Thymus (tissue), 11 donors: ENCODE data around the gene HAP1. TPM values are rescaled to one million over a fixed set of nuclear protein-coding genes. Genes with fewer than 3 reads are reported as not detected.
A peak's percentile ranks its signal among the peaks of the same experiment; 100 is the strongest.
"Not testable (repeated sequence)": the region's sequence is repeated elsewhere in the genome, so short reads cannot be mapped to it uniquely, and the experiment has no call there.

Experiments
- DNase-seq, 9 donors: peaks; one replicate each; pipeline ENCODE4 v3.0.0-alpha.2; 2013; ENCODE audit warnings: low spot score in 9 of 9, low read depth in 6 of 9, missing footprints in 1 of 9
- H3K27ac ChIP-seq, 2 donors: one replicate each; pipeline ENCODE4 v1.5.1; 2013; ENCODE audit warnings: control low read depth in 1 of 2, low read depth in 1 of 2, low read length in 1 of 2, mild to moderate bottlenecking in 1 of 2, moderate library complexity in 1 of 2
- H3K27me3 ChIP-seq, 2 donors: one replicate each; pipeline ENCODE4 v1.5.1; 2013; ENCODE audit warnings: low read length in 1 of 2; ENCODE audit not compliant: control insufficient read depth in 2 of 2, insufficient read depth in 1 of 2
- H3K36me3 ChIP-seq, 2 donors: one replicate each; pipeline ENCODE4 v1.5.1; 2013; ENCODE audit warnings: low read length in 1 of 2, mild to moderate bottlenecking in 1 of 2, moderate library complexity in 1 of 2; ENCODE audit not compliant: control insufficient read depth in 2 of 2, insufficient read depth in 2 of 2
- H3K4me1 ChIP-seq, 2 donors: one replicate each; pipeline ENCODE4 v1.5.1; 2013; ENCODE audit warnings: low read length in 2 of 2; ENCODE audit not compliant: control insufficient read depth in 2 of 2, insufficient read depth in 2 of 2
- H3K4me3 ChIP-seq, 2 donors: one replicate each; pipeline ENCODE4 v1.5.1; 2013; ENCODE audit warnings: low read length in 2 of 2, control low read depth in 1 of 2, mild to moderate bottlenecking in 1 of 2
- H3K9me3 ChIP-seq, 2 donors: one replicate each; pipeline ENCODE4 v1.5.1; 2013; ENCODE audit warnings: low read length in 1 of 2, mild to moderate bottlenecking in 1 of 2; ENCODE audit not compliant: control insufficient read depth in 2 of 2, insufficient read depth in 1 of 2
- WGBS: extraction: QIAGEN DNeasy Blood & Tissue Kit; methylation state at CpG from one replicate; pipeline ENCODE4 v1.1.7; 2013; 5-methylcytosine and 5-hydroxymethylcytosine counted together
- polyA plus RNA-seq: library from polyadenylated mRNA; stranded (reverse); fragments of 200-250 nt; gene quantifications from one replicate; pipeline ENCODE4 v1.2.3, GENCODE V29; 2013
- total RNA-seq: library from RNA; stranded (reverse); fragments of 120-200 nt; gene quantifications from one replicate; pipeline ENCODE4 v1.2.4, GENCODE V29; 2013
- donor health status: healthy.

The HAP1 gene
- total and polyA plus RNA-seq, 2 donors: 0.33 to 4.0 TPM

- Histone ChIP-seq H3K4me1 (peaks cover 0 to 23% of the 10 kb centered on the region in 2 donors), H3K9me3 (no peaks in the 10 kb centered on the region), H3K27ac (no peak overlapping the region), H3K4me3 (no peak overlapping the region), H3K27me3 (no peaks in the 10 kb centered on the region), H3K36me3 (no peaks in the 10 kb centered on the region)
- 71% methylated on average over 3 of the region's 3 CpGs for WGBS
- DNase-seq: no peak
Measured at GRCh38 chr17:41681776-41682175, 52.7 kb downstream of the HAP1 start.

GRCh38 chr17:41680426-41681040 lies 53.9 kb downstream of the HAP1 start:
- no peaks in the 10 kb centered on the region for H3K9me3 ChIP-seq
- WGBS: 94% methylated on average over 10 of the region's 10 CpGs
- H3K36me3 ChIP-seq: no peaks in the 10 kb centered on the region
- no peak overlapping the region for H3K27ac ChIP-seq
- no peak for DNase-seq
- no peak overlapping the region for H3K4me3 ChIP-seq
- peaks cover 0 to 26% of the 10 kb centered on the region in 2 donors for H3K4me1 ChIP-seq
- no peaks in the 10 kb centered on the region for H3K27me3 ChIP-seq

GRCh38 chr17:41679740-41680425 lies 54.6 kb downstream of the HAP1 start:
- 96% methylated on average over 5 of the region's 5 CpGs for WGBS

GRCh38 chr17:41678907-41679739 lies 55.3 kb downstream of the HAP1 start:
- H3K9me3 ChIP-seq: no peaks in the 10 kb centered on the region
- H3K36me3 ChIP-seq: no peaks in the 10 kb centered on the region
- H3K4me3 ChIP-seq: peak overlapping the region; percentile 22 to 31
- H3K27me3 ChIP-seq: no peaks in the 10 kb centered on the region
- 6% methylated on average over 6 of the region's 6 CpGs for WGBS
- DNase-seq: peak in 3 of 9 donors; percentile 18 to 62 (median 31)
- H3K27ac ChIP-seq: peak overlapping the region; percentile 74 to 79
- H3K4me1 ChIP-seq: peaks cover 0 to 26% of the 10 kb centered on the region in 2 donors

More at GRCh38 chr17:41679740-41680425, 54.6 kb downstream of the HAP1 start:
- no peak for DNase-seq
- H3K27ac ChIP-seq: no peak overlapping the region
- H3K4me1 ChIP-seq: peaks cover 0 to 26% of the 10 kb centered on the region in 2 donors
- no peak overlapping the region for H3K4me3 ChIP-seq
- H3K27me3 ChIP-seq: no peaks in the 10 kb centered on the region
- H3K36me3 ChIP-seq: no peaks in the 10 kb centered on the region
- no peaks in the 10 kb centered on the region for H3K9me3 ChIP-seq

GRCh38 chr17:41678411-41678906 lies 56.0 kb downstream of the HAP1 start:
- H3K4me1 ChIP-seq: peaks cover 0 to 26% of the 10 kb centered on the region in 2 donors
- peak overlapping the region; percentile 74 to 79 for H3K27ac ChIP-seq
- no peaks in the 10 kb centered on the region for H3K27me3 ChIP-seq
- DNase-seq: no peak
- 96% methylated on average over 2 of the region's 2 CpGs for WGBS
- H3K36me3 ChIP-seq: no peaks in the 10 kb centered on the region
- H3K4me3 ChIP-seq: peak overlapping the region; percentile 22 to 31
- H3K9me3 ChIP-seq: no peaks in the 10 kb centered on the region

GRCh38 chr17:41676058-41676419 lies 58.4 kb downstream of the HAP1 start:
- 93% methylated on average over 3 of the region's 3 CpGs for WGBS
- H3K4me1 ChIP-seq: peaks cover 0 to 14% of the 10 kb centered on the region in 2 donors
- no peak overlapping the region for H3K4me3 ChIP-seq
- H3K27me3 ChIP-seq: no peaks in the 10 kb centered on the region
- no peaks in the 10 kb centered on the region for H3K36me3 ChIP-seq
- peak overlapping the region in 1 of 2 donors; percentile 55 for H3K27ac ChIP-seq
- no peak for DNase-seq
- no peaks in the 10 kb centered on the region for H3K9me3 ChIP-seq

- Histone ChIP-seq H3K27ac (peak overlapping the region in 1 of 2 donors; percentile 55), H3K4me1 (peaks cover 0 to 14% of the 10 kb centered on the region in 2 donors)
- not testable (repeated sequence) for H3K36me3 ChIP-seq, H3K4me3 ChIP-seq, DNase-seq, H3K9me3 ChIP-seq, H3K27me3 ChIP-seq
- 94% methylated on average over 7 of the region's 7 CpGs for WGBS
Measured at GRCh38 chr17:41675157-41676057, 59.0 kb downstream of the HAP1 start.
